Ishikawa (cell line): Measurements from ENCODE around the gene CCND3.

Source experiments
- CEBPB ChIP-seq: IDR thresholded peaks from 2 replicates; pipeline ENCODE4 v1.6.1; 2012
- CREB1 ChIP-seq: IDR thresholded peaks from 2 replicates; pipeline ENCODE4 v1.6.1; 2012; ENCODE audit warnings: low read depth
- EGR1 ChIP-seq: IDR thresholded peaks from 2 replicates; pipeline ENCODE4 v1.6.1; 2012
- EP300 ChIP-seq: IDR thresholded peaks from 2 replicates; pipeline ENCODE4 v1.6.1; 2012; ENCODE audit warnings: borderline replicate concordance
- FOXM1 ChIP-seq: IDR thresholded peaks from 2 replicates; pipeline ENCODE4 v1.6.1; 2012; ENCODE audit warnings: low read depth, borderline replicate concordance
- MAX ChIP-seq: IDR thresholded peaks from 2 replicates; pipeline ENCODE4 v1.6.1; 2012
- NFIC ChIP-seq: IDR thresholded peaks from 2 replicates; pipeline ENCODE4 v1.6.1; 2012
- RAD21 ChIP-seq: IDR thresholded peaks from 2 replicates; pipeline ENCODE4 v1.6.1; 2012; ENCODE audit warnings: low read depth
- REST ChIP-seq: IDR thresholded peaks from 2 replicates; pipeline ENCODE4 v1.6.1; 2012; ENCODE audit warnings: low read depth, mild to moderate bottlenecking
- TAF1 ChIP-seq: IDR thresholded peaks from 2 replicates; pipeline ENCODE4 v1.6.1; 2012; ENCODE audit warnings: low read depth, mild to moderate bottlenecking
- TCF12 ChIP-seq: IDR thresholded peaks from 2 replicates; pipeline ENCODE4 v1.6.1; 2012; ENCODE audit warnings: low read depth
- TEAD4 ChIP-seq: IDR thresholded peaks from 2 replicates; pipeline ENCODE4 v1.6.1; 2012
- USF1 ChIP-seq: IDR thresholded peaks from 2 replicates; pipeline ENCODE4 v1.6.1; 2012
- YY1 ChIP-seq: IDR thresholded peaks from 2 replicates; pipeline ENCODE4 v1.6.1; 2012; ENCODE audit warnings: low read depth
- ZBTB7A ChIP-seq: IDR thresholded peaks from 2 replicates; pipeline ENCODE4 v1.6.1; 2012; ENCODE audit warnings: low read depth

The CCND3 gene

GRCh38 chr6:41939176-41939847 lies 2.3 kb downstream of the CCND3 start:
- TF ChIP-seq EP300: no peak
- no peak for TF ChIP-seq YY1
- no peak for TF ChIP-seq CEBPB
- no peak for TF ChIP-seq ZBTB7A
- TF ChIP-seq TAF1: no peak
- no peak for TF ChIP-seq FOXM1
- no peak for TF ChIP-seq REST

GRCh38 chr6:41938590-41939175 lies 2.9 kb downstream of the CCND3 start:
- TF ChIP-seq USF1 (no peak), EP300 (no peak), MAX (no peak), NFIC (no peak), RAD21 (no peak), ZBTB7A (no peak), YY1 (no peak), CEBPB (no peak), FOXM1 (no peak), REST (no peak), TCF12 (no peak)

- TF ChIP-seq ZBTB7A (no peak), CREB1 (no peak), EGR1 (no peak), TAF1 (no peak), REST (no peak), FOXM1 (no peak), TEAD4 (no peak), TCF12 (no peak), MAX (no peak), EP300 (no peak), RAD21 (no peak), CEBPB (no peak), NFIC (no peak), YY1 (no peak), USF1 (no peak)
These were observed 3.6 kb downstream of the CCND3 start for GRCh38 chr6:41937861-41938574.

GRCh38 chr6:41937472-41937860 lies 4.1 kb downstream of the CCND3 start:
- TF ChIP-seq ZBTB7A (no peak), TCF12 (no peak), FOXM1 (no peak), NFIC (no peak), REST (no peak), CEBPB (no peak), RAD21 (no peak), YY1 (no peak)
